ENCODE measurements around the gene PITPNM3. TPM values are rescaled to one million over a fixed set of nuclear protein-coding genes. Genes with fewer than 3 reads are reported as not detected.

The PITPNM3 gene
- total and polyA plus RNA-seq, 7 donors, result 3.6 to 13.6 (median 5.7) TPM

DNA sequence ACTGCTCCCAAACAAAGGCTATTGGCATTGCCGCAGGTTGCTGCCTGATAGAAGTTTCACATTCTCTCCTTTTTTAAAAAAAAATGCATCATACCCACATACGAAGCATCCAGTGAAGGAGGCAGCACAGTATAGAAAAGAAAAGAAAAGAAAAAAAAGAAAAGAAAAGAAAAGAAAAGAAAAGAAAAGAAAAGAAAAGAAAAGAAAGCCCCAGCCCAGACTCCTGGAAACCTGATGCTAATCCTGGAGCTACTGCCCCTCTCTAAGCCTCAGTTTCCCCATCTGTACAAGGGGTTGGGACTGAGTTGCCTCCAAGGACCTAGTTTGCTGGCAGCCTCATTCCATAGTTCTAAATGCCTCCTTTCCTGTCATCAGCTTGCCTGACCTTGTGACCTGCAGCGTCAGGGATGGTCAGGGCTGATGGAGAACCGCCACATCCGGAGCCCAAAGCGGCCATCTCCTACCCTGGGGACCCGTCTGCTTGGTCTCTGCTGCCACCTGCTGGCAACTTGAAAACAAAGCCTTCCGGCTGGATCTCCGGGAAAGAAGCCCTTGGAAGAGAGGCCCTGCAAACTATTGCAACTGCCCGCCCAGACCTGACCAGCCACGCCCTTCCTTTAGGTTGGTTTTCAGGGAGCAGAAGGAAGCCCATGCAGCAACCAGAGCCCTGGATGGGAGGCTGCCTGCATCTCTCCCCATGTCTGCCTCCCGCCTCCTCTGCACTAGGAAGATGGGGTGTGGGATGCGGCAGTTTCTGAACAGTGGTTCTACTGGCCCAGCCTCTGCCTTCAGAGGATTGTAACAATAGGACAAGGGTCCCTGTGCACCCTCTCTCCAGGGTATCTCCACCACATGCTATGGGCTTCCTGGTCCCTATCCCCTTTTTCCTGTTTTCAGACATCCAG lies 134.4 kb downstream of the PITPNM3 start:
- H3K4me1 ChIP-seq, result peaks cover 0 to 4% (median 0%) of the 10 kb centered on the region in 4 donors
- no peaks in the 10 kb centered on the region for H3K36me3 ChIP-seq
- peak; percentile 83 for DNase-seq
- WGBS, 2 donors, result 22 to 27% methylated on average over 13 of the region's 13 CpGs
- intact Hi-C loops (cut with DNase I), result loop anchor here (1.0 kb wide), 1 partner anchor 835 kb away; no protein-coding TSS in a partner anchor
- no peak overlapping the region for H3K4me3 ChIP-seq
- H3K27me3 ChIP-seq, result peaks cover 0 to 32% (median 4%) of the 10 kb centered on the region in 3 donors
- TF ChIP-seq CTCF (IDR thresholded peaks at IDR 0.05), result peak; percentile 59 to 83 (median 71)
- no peak for TF ChIP-seq EP300 (IDR thresholded peaks at IDR 0.05)
- no peaks in the 10 kb centered on the region for H3K9me3 ChIP-seq
- no peak overlapping the region for H3K27ac ChIP-seq

GRCh38 chr17:6420173-6420641 lies 136.1 kb downstream of the PITPNM3 start:
- DNase-seq, result no peak
- Histone ChIP-seq H3K4me3 (no peak overlapping the region), H3K27ac (no peak overlapping the region), H3K9me3 (no peaks in the 10 kb centered on the region), H3K27me3 (peaks cover 0 to 32% (median 4%) of the 10 kb centered on the region in 3 donors), H3K4me1 (peaks cover 0 to 4% (median 0%) of the 10 kb centered on the region in 4 donors), H3K36me3 (no peaks in the 10 kb centered on the region)
- TF ChIP-seq CTCF (IDR thresholded peaks at IDR 0.05), result no peak
- no peak for TF ChIP-seq POLR2A (IDR thresholded peaks at IDR 0.05)
- TF ChIP-seq POLR2AphosphoS5 (IDR thresholded peaks at IDR 0.05), result no peak
- TF ChIP-seq EP300 (IDR thresholded peaks at IDR 0.05), result no peak
- WGBS, 2 donors, result 10 to 25% methylated on average over 13 of the region's 13 CpGs
- intact Hi-C loops (cut with DNase I), result no loop called here

DNA sequence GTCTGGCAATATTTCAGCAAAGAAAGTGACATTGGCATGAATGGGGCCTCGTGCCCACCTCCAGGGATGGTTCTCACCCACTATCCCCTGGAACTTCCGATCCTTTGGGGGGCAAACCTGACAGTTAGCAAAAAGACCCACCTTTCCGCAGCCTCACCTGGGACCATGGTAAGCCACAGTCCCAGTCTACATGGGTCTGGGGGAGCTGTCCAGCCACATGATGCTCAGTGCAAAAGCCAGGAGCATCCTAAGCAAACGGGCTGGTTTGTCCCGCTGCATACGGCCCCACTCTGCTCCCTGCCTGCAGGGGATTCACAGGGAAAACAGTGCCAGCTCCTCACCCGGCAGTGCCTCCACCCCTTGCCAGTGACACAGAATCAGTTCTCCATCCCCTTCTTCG lies 140.7 kb downstream of the PITPNM3 start:
- intact Hi-C loops (cut with DNase I), result no loop called here
- peaks cover 0 to 17% (median 0%) of the 10 kb centered on the region in 3 donors for H3K27me3 ChIP-seq

GRCh38 chr17:6413065-6413464 lies 143.3 kb downstream of the PITPNM3 start:
- DNase-seq, result no peak
- H3K9me3 ChIP-seq, result no peaks in the 10 kb centered on the region
- H3K4me1 ChIP-seq, result no peaks in the 10 kb centered on the region
- no peak overlapping the region for H3K4me3 ChIP-seq
- no peak overlapping the region for H3K27ac ChIP-seq
- intact Hi-C loops (cut with DNase I), result no loop called here
- 86 to 98% methylated on average over 1 of the region's 1 CpG for WGBS, 2 donors
- H3K36me3 ChIP-seq, result no peaks in the 10 kb centered on the region
- no peak for TF ChIP-seq CTCF (IDR thresholded peaks at IDR 0.05)
- no peak for TF ChIP-seq POLR2A (IDR thresholded peaks at IDR 0.05)
- TF ChIP-seq EP300 (IDR thresholded peaks at IDR 0.05), result no peak
- peaks cover 0 to 16% (median 0%) of the 10 kb centered on the region in 3 donors for H3K27me3 ChIP-seq

More for the DNA sequence above, 140.7 kb downstream of the PITPNM3 start:
- no peak overlapping the region for H3K27ac ChIP-seq
- no peaks in the 10 kb centered on the region for H3K4me1 ChIP-seq
- no peak overlapping the region for H3K4me3 ChIP-seq
- no peak for TF ChIP-seq CTCF (IDR thresholded peaks at IDR 0.05)
- no peak for TF ChIP-seq POLR2A (IDR thresholded peaks at IDR 0.05)
- no peak for TF ChIP-seq POLR2AphosphoS5 (IDR thresholded peaks at IDR 0.05)
- no peak for TF ChIP-seq EP300 (IDR thresholded peaks at IDR 0.05)
- H3K36me3 ChIP-seq, result no peaks in the 10 kb centered on the region
- WGBS, 2 donors, result 72 to 78% methylated on average over 8 of the region's 8 CpGs
- H3K9me3 ChIP-seq, result no peaks in the 10 kb centered on the region
- DNase-seq, result no peak
